Fibroblast of the aortic adventitia (primary cell): ENCODE results near the gene ATXN1. TPM values are rescaled to one million over a fixed set of nuclear protein-coding genes. Genes with fewer than 3 reads are reported as not detected.

ENCODE experiments used
- DNase-seq: peaks from one replicate; pipeline ENCODE4 v3.0.0-alpha.2; 2010; ENCODE audit warnings: low read depth
- H3K4me3 ChIP-seq: 2 replicates; pipeline ENCODE4 v1.5.1; 2011; ENCODE audit warnings: low read depth, mild to moderate bottlenecking, control low read depth, low read length, moderate library complexity
- CTCF ChIP-seq: IDR thresholded peaks from 2 replicates; pipeline ENCODE4 v1.5.1; 2011; ENCODE audit warnings: mild to moderate bottlenecking, low read length, control low read depth, inconsistent platforms; ENCODE audit not compliant: insufficient read depth
- total RNA-seq: library from RNA; depleted of rRNA; stranded (reverse); fragments of >200 nt; gene quantifications from 2 replicates; pipeline ENCODE4 v1.2.3, GENCODE V29; 2012; ENCODE audit warnings: low replicate concordance

Gene ATXN1
- total RNA-seq, 1 donor, result 39.3 TPM

GRCh38 chr6:16783509-16783908 is 22.2 kb upstream of the ATXN1 start:
- no peak overlapping the region for H3K4me3 ChIP-seq
- no peak for TF ChIP-seq CTCF
- no peak for DNase-seq

GRCh38 chr6:16782278-16782677 is 21.0 kb upstream of the ATXN1 start:
- no peak overlapping the region for H3K4me3 ChIP-seq
- no peak for TF ChIP-seq CTCF
- DNase-seq, result no peak

DNA sequence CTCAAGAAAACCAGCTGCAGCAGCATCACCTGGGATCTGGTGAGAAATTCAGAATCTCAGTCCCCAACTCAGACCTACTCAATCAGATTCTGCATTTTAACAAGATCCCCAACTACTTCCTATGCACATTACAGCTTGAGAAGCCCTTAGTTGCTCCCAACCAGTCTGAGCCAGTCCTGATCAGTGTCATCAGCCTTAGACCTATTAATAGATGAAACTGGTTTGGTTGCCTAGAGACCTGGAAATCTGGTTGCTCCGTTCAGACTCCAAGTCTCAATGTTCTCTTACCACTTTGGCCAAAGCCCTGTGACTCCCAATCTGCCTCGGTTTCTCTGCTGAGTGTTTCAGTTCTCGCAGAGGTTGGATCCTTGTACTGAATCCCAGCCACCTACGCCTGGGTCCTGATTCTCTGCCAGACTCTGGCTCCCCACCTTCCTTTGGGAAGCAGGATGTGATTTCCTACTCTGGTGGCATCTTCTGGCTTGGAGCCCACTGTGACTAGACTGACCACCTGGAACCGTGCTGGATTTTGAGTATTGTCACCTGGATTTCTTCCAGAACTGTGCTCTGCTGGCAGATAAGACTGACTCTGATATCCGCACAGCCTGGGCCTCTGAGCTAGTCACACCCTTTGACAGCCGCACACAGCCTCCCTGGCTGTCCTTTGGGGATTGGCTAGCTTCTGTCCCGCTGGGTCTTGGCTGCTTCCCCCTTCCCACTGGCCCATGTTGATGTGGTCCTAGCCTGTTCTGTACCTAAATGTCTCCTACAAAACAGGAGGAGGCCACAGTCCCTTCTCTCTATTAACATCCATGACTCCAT is 20.3 kb upstream of the ATXN1 start:
- no peak for TF ChIP-seq CTCF
- DNase-seq, result no peak
- no peak overlapping the region for H3K4me3 ChIP-seq

GRCh38 chr6:16778521-16778920 is 17.3 kb upstream of the ATXN1 start:
- no peak overlapping the region for H3K4me3 ChIP-seq
- TF ChIP-seq CTCF, result no peak
- DNase-seq, result no peak

- no peak for DNase-seq
- no peak for TF ChIP-seq CTCF
- H3K4me3 ChIP-seq, result no peak overlapping the region
These were observed 16.5 kb upstream of the ATXN1 start for GRCh38 chr6:16777794-16778193.

DNA sequence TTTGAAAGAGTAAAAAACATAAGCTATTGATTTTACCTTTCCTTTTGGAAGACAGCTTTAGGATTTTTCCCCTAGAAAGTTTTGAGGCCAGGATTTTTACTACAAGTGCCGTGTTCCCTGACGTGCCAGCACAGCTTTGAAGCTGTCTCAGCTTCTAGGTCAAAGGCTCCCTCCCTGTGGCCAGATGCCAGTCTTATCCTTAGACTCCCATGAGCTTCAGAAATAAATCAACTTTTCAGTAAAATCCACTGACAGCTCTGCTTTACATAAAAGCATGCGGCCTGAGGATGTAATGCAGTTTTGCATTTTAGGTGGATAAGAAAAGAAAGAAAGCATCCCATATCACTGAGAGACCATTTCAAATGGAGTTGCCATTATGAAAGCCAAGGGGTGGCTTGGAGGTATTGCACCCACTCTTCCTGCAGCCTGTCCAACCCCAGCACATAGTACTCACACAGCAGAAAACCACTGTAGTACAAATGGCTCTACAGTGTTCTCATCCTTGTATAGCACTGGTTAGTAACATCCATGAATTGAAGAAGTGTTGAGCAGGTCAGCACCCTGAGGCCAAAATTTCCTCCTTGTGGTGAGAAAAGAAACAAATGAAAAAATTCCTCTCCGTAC is 15.2 kb upstream of the ATXN1 start:
- DNase-seq, result no peak
- no peak overlapping the region for H3K4me3 ChIP-seq
- no peak for TF ChIP-seq CTCF
